ENCODE measurements around the gene RBM15B.

RBM15B gene

GRCh38 chr3:51393564-51393963 lies 2.5 kb downstream of the RBM15B start:
- DNase-seq: no peak

- DNase-seq: no peak
Measured at GRCh38 chr3:51394541-51394940, 3.5 kb downstream of the RBM15B start.

- no peak for DNase-seq
Measured at GRCh38 chr3:51395493-51396213, 4.6 kb downstream of the RBM15B start.

GRCh38 chr3:51396401-51396800 lies 5.3 kb downstream of the RBM15B start:
- no peak for DNase-seq

GRCh38 chr3:51397392-51397791 lies 6.3 kb downstream of the RBM15B start:
- no peak for DNase-seq

- no peak for DNase-seq
Measured at GRCh38 chr3:51398595-51399310, 7.7 kb downstream of the RBM15B start.

- no peak for DNase-seq
Measured at GRCh38 chr3:51400166-51400565, 9.1 kb downstream of the RBM15B start.

GRCh38 chr3:51401735-51402134 lies 10.7 kb downstream of the RBM15B start:
- no peak for DNase-seq

- no peak for DNase-seq
Measured at GRCh38 chr3:51403675-51404074, 12.6 kb downstream of the RBM15B start.

GRCh38 chr3:51408021-51408420 lies 16.9 kb downstream of the RBM15B start:
- no peak for DNase-seq

GRCh38 chr3:51408813-51409212 lies 17.7 kb downstream of the RBM15B start:
- DNase-seq: no peak

GRCh38 chr3:51422211-51422610 lies 31.1 kb downstream of the RBM15B start:
- no peak for DNase-seq

- DNase-seq: no peak
Measured at GRCh38 chr3:51426921-51427320, 35.8 kb downstream of the RBM15B start.

GRCh38 chr3:51429138-51429537 lies 38.1 kb downstream of the RBM15B start:
- DNase-seq: no peak

GRCh38 chr3:51434110-51434509 lies 43.0 kb downstream of the RBM15B start:
- DNase-seq: no peak

GRCh38 chr3:51434746-51435327 lies 43.8 kb downstream of the RBM15B start:
- DNase-seq: no peak

GRCh38 chr3:51436998-51437639 lies 46.0 kb downstream of the RBM15B start:
- DNase-seq: no peak

- no peak for DNase-seq
Measured at GRCh38 chr3:51441282-51442030, 50.4 kb downstream of the RBM15B start.

- no peak for DNase-seq
Measured at GRCh38 chr3:51445544-51446280, 54.6 kb downstream of the RBM15B start.

All from NCI-H748 treated with DMSO at 0.1 percent for 48 hours (cell line).